ENCODE data around the gene TNRC6B. TPM values are rescaled to one million over a fixed set of nuclear protein-coding genes. Genes with fewer than 3 reads are reported as not detected.

The TNRC6B gene
- total and polyA plus RNA-seq, 3 experiments from 2014 or later, result 32.8 to 109 (median 37.8) TPM

DNA sequence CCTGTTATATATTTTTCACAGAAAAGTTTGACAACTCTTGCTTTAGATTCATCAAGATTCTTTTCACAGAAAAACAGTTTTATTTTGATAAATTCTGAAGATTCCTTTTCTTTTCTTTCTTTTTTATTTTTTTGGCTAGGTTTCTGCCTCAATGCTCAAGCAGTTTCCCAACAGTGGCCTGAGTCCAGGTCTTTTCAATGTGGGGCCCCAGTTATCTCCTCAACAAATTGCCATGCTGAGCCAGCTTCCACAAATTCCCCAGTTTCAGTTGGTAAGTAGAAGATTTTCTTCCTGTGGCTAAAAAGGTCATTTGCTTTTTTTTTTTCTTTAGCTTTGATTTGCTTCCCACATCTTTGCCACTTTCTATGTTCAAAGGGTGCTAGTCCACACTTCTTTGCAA lies 122.6 kb downstream of the TNRC6B start:
- no peak overlapping the region for H3K4me3 Mint-ChIP-seq
- H3K4me1 ChIP-seq (ENCODE audit: insufficient read depth, low read length), result no peaks in the 10 kb centered on the region
- POLR2A ChIA-PET, result interaction anchor here (0.5 to 0.6 kb wide), 2 partner anchors 39 to 1147 kb away, joined by 3 read pairs; no protein-coding TSS in a partner anchor
- no peak overlapping the region for H3K27ac ChIP-seq (ENCODE audit: low read depth, low read length)
- DNase-seq, result no peak
- H3K36me3 ChIP-seq (ENCODE audit: insufficient read depth, low read length), result peaks cover 31% of the 10 kb centered on the region
- H3K27me3 ChIP-seq (ENCODE audit: insufficient read depth, low read length, poor library complexity, severe bottlenecking), result no peaks in the 10 kb centered on the region
- H3K4me1 Mint-ChIP-seq, result peaks cover 3 to 17% (median 5%) of the 10 kb centered on the region in 3 donors
- peaks cover 18 to 71% (median 20%) of the 10 kb centered on the region in 3 donors for H3K36me3 Mint-ChIP-seq
- no peak overlapping the region for H3K4me3 ChIP-seq (ENCODE audit: low read length)
- no peaks in the 10 kb centered on the region for H3K9me3 ChIP-seq (ENCODE audit: low read length)
- no peaks in the 10 kb centered on the region for H3K9me3 Mint-ChIP-seq
- CTCF ChIA-PET, result interaction anchor here (0.8 to 1.5 kb wide), 2 partner anchors 10 to 46 kb away, joined by 3 to 4 read pairs; partner anchors contain the start of gene ADSL
- no peaks in the 10 kb centered on the region for H3K27me3 Mint-ChIP-seq
- no peak overlapping the region for H3K27ac Mint-ChIP-seq

- no peak overlapping the region for H3K27ac ChIP-seq (ENCODE audit: low read depth, low read length)
- peaks cover 24% of the 10 kb centered on the region for H3K36me3 ChIP-seq (ENCODE audit: insufficient read depth, low read length)
- Mint-ChIP-seq H3K27me3 (no peaks in the 10 kb centered on the region), H3K27ac (no peak overlapping the region), H3K4me1 (peaks cover 2 to 13% (median 5%) of the 10 kb centered on the region in 3 donors), H3K36me3 (peaks cover 13 to 69% (median 16%) of the 10 kb centered on the region in 3 donors), H3K9me3 (no peaks in the 10 kb centered on the region), H3K4me3 (no peak overlapping the region)
- POLR2A ChIA-PET, result no interaction called here
- H3K4me1 ChIP-seq (ENCODE audit: insufficient read depth, low read length), result no peaks in the 10 kb centered on the region
- CTCF ChIA-PET, result interaction anchor here (0.8 to 1.5 kb wide), 2 partner anchors 11 to 46 kb away, joined by 3 to 4 read pairs; partner anchors contain the start of gene ADSL
- H3K27me3 ChIP-seq (ENCODE audit: insufficient read depth, low read length, poor library complexity, severe bottlenecking), result no peaks in the 10 kb centered on the region
- no peaks in the 10 kb centered on the region for H3K9me3 ChIP-seq (ENCODE audit: low read length)
- no peak for DNase-seq
- no peak overlapping the region for H3K4me3 ChIP-seq (ENCODE audit: low read length)
Observed at GRCh38 chr22:40300884-40301672, 123.4 kb downstream of the TNRC6B start.

DNA sequence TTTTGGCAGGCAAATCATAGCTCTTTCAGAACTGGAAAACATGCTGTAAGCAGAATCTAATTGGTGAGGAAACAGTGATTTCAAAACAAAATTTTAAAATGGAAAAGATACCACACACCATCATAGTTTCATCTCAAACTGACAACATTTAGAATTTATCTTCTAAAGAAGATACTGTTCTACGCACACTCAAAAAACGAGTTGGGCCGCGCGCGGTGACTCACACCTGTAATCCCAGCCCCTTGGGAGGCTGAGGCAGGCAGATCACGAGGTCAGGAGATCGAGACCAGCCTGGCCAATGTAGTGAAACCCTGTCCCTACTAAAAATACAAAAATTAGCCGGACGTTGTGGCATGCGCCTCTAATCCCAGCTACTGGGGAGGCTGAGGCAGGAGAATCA lies 124.4 kb downstream of the TNRC6B start:
- Mint-ChIP-seq H3K27me3 (no peaks in the 10 kb centered on the region), H3K4me3 (no peak overlapping the region), H3K36me3 (peaks cover 8 to 68% (median 15%) of the 10 kb centered on the region in 3 donors), H3K9me3 (no peaks in the 10 kb centered on the region), H3K4me1 (peaks cover 2 to 10% (median 5%) of the 10 kb centered on the region in 3 donors), H3K27ac (no peak overlapping the region)
- no peak for DNase-seq
- no peaks in the 10 kb centered on the region for H3K4me1 ChIP-seq (ENCODE audit: insufficient read depth, low read length)
- ChIA-PET POLR2A (interaction anchor here (1.5 kb wide), 1 partner anchor 11 kb away, joined by 3 read pairs; no protein-coding TSS in a partner anchor), CTCF (interaction anchor here (1.3 kb wide), 1 partner anchor 46 kb away, joined by 3 read pairs; no protein-coding TSS in a partner anchor)
- H3K36me3 ChIP-seq (ENCODE audit: insufficient read depth, low read length), result peaks cover 20% of the 10 kb centered on the region
- H3K27me3 ChIP-seq (ENCODE audit: insufficient read depth, low read length, poor library complexity, severe bottlenecking), result no peaks in the 10 kb centered on the region
- H3K9me3 ChIP-seq (ENCODE audit: low read length), result no peaks in the 10 kb centered on the region
- no peak overlapping the region for H3K4me3 ChIP-seq (ENCODE audit: low read length)
- H3K27ac ChIP-seq (ENCODE audit: low read depth, low read length), result no peak overlapping the region

DNA sequence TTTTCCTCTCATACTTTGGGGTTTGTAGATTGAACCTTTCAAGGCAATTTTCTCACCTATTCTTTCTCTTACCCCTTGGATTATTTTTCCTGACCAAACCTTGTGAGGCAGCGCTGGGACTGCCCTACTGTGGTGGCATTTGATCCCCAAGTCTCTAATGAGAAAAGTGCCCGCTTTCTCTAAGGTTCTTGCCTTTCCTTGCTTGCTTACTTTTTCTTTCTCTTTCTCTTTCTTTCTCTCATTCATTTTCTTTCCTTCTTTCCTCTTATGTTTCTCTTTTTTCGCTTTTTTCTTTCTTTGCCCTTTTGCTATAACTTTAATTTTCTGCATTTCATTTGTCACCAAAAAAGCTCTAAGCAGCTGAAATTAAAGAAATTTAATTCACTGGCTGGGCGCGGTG lies 127.9 kb downstream of the TNRC6B start:
- peaks cover 9 to 83% (median 25%) of the 10 kb centered on the region in 3 donors for H3K36me3 Mint-ChIP-seq
- CTCF ChIA-PET, result no interaction called here

GRCh38 chr22:40308999-40309573 lies 131.4 kb downstream of the TNRC6B start:
- H3K4me3 Mint-ChIP-seq, result no peak overlapping the region
- peak overlapping the region in 5 of 8 donors; percentile 38 to 80 (median 61) for H3K27ac Mint-ChIP-seq
- ChIA-PET CTCF (no interaction called here), POLR2A (interaction anchor here (0.6 to 1.1 kb wide), 2 partner anchors 14 to 61 kb away, joined by 3 read pairs; no protein-coding TSS in a partner anchor)
- H3K9me3 Mint-ChIP-seq, result no peaks in the 10 kb centered on the region
- Histone ChIP-seq H3K4me1 (ENCODE audit: insufficient read depth, low read length) (peaks cover 17% of the 10 kb centered on the region), H3K9me3 (ENCODE audit: low read length) (no peaks in the 10 kb centered on the region), H3K4me3 (ENCODE audit: low read length) (no peak overlapping the region), H3K27ac (ENCODE audit: low read depth, low read length) (no peak overlapping the region), H3K36me3 (ENCODE audit: insufficient read depth, low read length) (peaks cover 44% of the 10 kb centered on the region), H3K27me3 (ENCODE audit: insufficient read depth, low read length, poor library complexity, severe bottlenecking) (no peaks in the 10 kb centered on the region)
- H3K27me3 Mint-ChIP-seq, result no peaks in the 10 kb centered on the region
- H3K4me1 Mint-ChIP-seq, result peaks cover 23 to 43% (median 37%) of the 10 kb centered on the region in 3 donors
- DNase-seq, result no peak
- peaks cover 20 to 90% (median 34%) of the 10 kb centered on the region in 3 donors for H3K36me3 Mint-ChIP-seq

More for the DNA sequence above, 127.9 kb downstream of the TNRC6B start:
- Mint-ChIP-seq H3K9me3 (no peaks in the 10 kb centered on the region), H3K27me3 (no peaks in the 10 kb centered on the region), H3K4me1 (peaks cover 13 to 29% (median 27%) of the 10 kb centered on the region in 3 donors), H3K27ac (peak overlapping the region in 5 of 8 donors; percentile 19 to 75 (median 56)), H3K4me3 (no peak overlapping the region)
- Histone ChIP-seq H3K4me3 (ENCODE audit: low read length) (no peak overlapping the region), H3K27me3 (ENCODE audit: insufficient read depth, low read length, poor library complexity, severe bottlenecking) (no peaks in the 10 kb centered on the region), H3K36me3 (ENCODE audit: insufficient read depth, low read length) (peaks cover 33% of the 10 kb centered on the region), H3K27ac (ENCODE audit: low read depth, low read length) (no peak overlapping the region), H3K4me1 (ENCODE audit: insufficient read depth, low read length) (peaks cover 17% of the 10 kb centered on the region), H3K9me3 (ENCODE audit: low read length) (no peaks in the 10 kb centered on the region)
- POLR2A ChIA-PET, result interaction anchor here (0.6 kb wide), 1 partner anchor 29 kb away, joined by 3 read pairs; no protein-coding TSS in a partner anchor
- no peak for DNase-seq

GRCh38 chr22:40309631-40310030 lies 131.9 kb downstream of the TNRC6B start:
- no peak overlapping the region for H3K4me3 Mint-ChIP-seq
- H3K4me1 ChIP-seq (ENCODE audit: insufficient read depth, low read length), result peaks cover 17% of the 10 kb centered on the region
- peaks cover 0 to 2% of the 10 kb centered on the region in 2 donors for H3K27me3 Mint-ChIP-seq
- no peak overlapping the region for H3K27ac ChIP-seq (ENCODE audit: low read depth, low read length)
- peaks cover 24 to 45% (median 43%) of the 10 kb centered on the region in 3 donors for H3K4me1 Mint-ChIP-seq
- peaks cover 23 to 92% (median 38%) of the 10 kb centered on the region in 3 donors for H3K36me3 Mint-ChIP-seq
- H3K9me3 ChIP-seq (ENCODE audit: low read length), result no peaks in the 10 kb centered on the region
- POLR2A ChIA-PET, result interaction anchor here (1.1 kb wide), 1 partner anchor 13 kb away, joined by 3 read pairs; no protein-coding TSS in a partner anchor
- peaks cover 49% of the 10 kb centered on the region for H3K36me3 ChIP-seq (ENCODE audit: insufficient read depth, low read length)
- no peak overlapping the region for H3K4me3 ChIP-seq (ENCODE audit: low read length)
- CTCF ChIA-PET, result no interaction called here
- DNase-seq, result no peak
- no peaks in the 10 kb centered on the region for H3K27me3 ChIP-seq (ENCODE audit: insufficient read depth, low read length, poor library complexity, severe bottlenecking)
- H3K9me3 Mint-ChIP-seq, result no peaks in the 10 kb centered on the region
- peak overlapping the region in 6 of 8 donors; percentile 15 to 80 (median 38) for H3K27ac Mint-ChIP-seq

DNA sequence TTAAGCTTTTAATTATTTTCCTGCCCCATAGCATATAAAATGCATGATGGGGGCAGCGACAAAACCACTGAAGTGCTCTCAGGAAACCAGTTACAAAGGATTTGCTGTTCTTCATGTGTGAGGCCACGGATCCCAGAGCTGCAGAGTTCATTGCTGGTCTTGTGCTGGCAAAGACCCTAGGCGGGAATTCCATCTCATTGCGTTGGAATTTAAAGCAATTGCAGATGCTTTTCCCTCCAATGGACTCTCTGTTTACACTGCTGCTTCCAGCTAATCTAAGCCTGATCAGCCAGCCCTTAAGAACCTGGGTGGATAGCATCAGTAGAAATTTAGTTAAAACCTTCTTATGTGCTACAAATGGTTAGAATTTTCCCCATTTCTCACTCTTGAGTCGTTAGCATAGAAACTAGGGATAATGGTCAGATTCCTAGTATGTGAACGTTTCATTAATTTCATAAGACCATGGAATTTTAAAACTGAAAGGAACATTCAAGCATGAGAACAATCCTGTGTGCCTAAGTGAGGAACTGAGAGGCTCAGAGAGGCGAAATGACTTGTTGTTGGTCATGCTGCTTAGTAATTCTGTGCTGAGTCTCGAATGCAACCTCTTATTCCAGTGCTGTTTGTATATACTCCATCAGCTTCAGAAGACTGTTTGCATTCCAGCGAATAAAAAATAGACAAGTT lies 132.5 kb downstream of the TNRC6B start:
- Histone ChIP-seq H3K36me3 (ENCODE audit: insufficient read depth, low read length) (peaks cover 55% of the 10 kb centered on the region), H3K4me3 (ENCODE audit: low read length) (no peak overlapping the region), H3K27ac (ENCODE audit: low read depth, low read length) (no peak overlapping the region), H3K27me3 (ENCODE audit: insufficient read depth, low read length, poor library complexity, severe bottlenecking) (no peaks in the 10 kb centered on the region), H3K9me3 (ENCODE audit: low read length) (no peaks in the 10 kb centered on the region), H3K4me1 (ENCODE audit: insufficient read depth, low read length) (peaks cover 17% of the 10 kb centered on the region)
- CTCF ChIA-PET, result no interaction called here
- H3K36me3 Mint-ChIP-seq, result peaks cover 24 to 90% (median 40%) of the 10 kb centered on the region in 3 donors
- no peak overlapping the region for H3K4me3 Mint-ChIP-seq
- no peak for DNase-seq
- POLR2A ChIA-PET, result interaction anchor here (0.6 to 1.1 kb wide), 2 partner anchors 12 to 46 kb away, joined by 3 to 6 read pairs; no protein-coding TSS in a partner anchor
- no peaks in the 10 kb centered on the region for H3K9me3 Mint-ChIP-seq
- peaks cover 24 to 45% (median 44%) of the 10 kb centered on the region in 3 donors for H3K4me1 Mint-ChIP-seq
- peaks cover 0 to 2% of the 10 kb centered on the region in 2 donors for H3K27me3 Mint-ChIP-seq
- peak overlapping the region in 5 of 8 donors; percentile 9 to 80 (median 25) for H3K27ac Mint-ChIP-seq
